DLD1 (cell line): ENCODE data around the gene SFXN1.
"Not testable (repeated sequence)": the region's sequence is repeated elsewhere in the genome, so short reads cannot be mapped to it uniquely, and the experiment has no call there.

Source experiments
- in situ Hi-C: cut with HindIII; loops from 2 replicates; pipeline ENCODE4 v1.10.0; 2017; ENCODE audit warnings: low sequenced_read_pairs

The SFXN1 gene

DNA sequence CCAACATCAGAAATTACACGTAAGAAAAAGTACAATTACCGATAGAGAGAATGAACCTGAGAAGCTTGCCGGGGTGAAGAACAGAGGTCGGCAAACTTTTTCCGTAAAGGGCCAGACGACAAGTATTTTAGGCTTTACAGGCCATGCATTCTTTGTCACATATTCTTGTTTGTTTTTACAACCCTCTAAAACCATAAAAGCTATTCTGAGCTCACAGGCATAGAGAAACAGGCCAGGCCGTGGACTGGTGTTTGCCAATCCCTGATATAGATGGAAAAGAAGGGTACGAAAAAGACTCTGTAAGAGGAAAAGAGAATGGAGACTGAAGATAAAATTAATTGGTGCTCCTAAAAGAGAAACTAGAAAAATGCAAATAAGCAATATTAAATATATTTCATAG lies 15.4 kb downstream of the SFXN1 start:
- in situ Hi-C loops, result no loop called here

- in situ Hi-C loops, result no loop called here
Measured at GRCh38 chr5:175494264-175495183, 16.2 kb downstream of the SFXN1 start.

DNA sequence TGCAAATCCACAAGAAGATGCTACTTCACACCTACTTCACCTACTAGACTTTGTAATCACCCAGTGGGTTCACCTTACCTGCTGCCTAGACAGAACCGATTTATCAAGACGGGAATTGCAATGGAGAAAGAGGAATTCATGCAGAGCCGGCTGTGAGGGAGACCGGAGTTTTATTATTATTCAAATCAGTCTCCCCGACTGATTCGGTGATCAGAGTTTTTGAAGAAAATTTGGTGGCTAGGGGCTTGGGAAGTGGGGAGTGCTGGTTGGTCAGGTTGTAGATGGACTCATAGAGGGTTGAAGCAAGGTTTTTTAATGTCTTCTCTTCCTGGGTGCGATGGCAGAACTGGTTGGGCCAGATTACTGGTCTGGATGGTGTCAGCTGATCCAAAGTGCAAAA lies 23.4 kb downstream of the SFXN1 start:
- in situ Hi-C loops, result no loop called here

DNA sequence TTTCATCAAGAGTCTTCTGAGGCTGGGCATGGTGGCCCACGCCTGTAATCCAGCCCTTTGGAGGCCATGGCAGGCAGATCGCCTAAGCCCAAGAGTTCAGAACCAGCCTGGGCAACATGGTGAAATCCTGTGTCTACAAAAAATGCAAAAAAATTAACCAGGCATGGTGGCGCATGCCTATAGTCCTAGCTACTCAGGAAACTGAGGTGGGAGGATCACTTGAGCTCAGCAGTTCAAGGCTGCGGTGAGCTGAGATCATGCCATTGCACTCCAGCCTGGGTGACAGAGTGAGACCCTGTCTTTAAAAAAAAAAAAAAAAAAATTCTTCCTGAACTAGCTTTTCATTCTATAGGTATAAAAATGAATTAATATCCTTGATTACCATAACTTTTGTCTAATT lies 29.3 kb downstream of the SFXN1 start:
- in situ Hi-C loops, result not testable (repeated sequence)

- in situ Hi-C loops, result no loop called here
Measured at GRCh38 chr5:175508896-175509295, 30.5 kb downstream of the SFXN1 start.

DNA sequence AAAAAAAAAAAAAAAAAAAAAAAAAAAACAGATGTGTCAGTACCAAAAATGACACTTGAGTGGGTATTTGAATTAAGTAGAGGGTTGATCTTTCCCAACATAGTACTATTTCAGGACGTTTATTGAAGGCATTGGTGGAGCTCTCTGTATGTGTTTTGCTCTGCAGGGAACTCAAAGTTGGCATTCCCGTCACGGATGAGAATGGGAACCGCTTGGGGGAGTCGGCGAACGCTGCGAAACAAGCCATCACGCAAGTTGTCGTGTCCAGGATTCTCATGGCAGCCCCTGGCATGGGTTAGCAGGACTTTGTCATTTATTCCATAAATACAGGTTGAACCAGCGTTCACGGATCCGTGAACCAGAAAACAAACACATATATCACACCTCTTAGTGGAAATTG lies 34.9 kb downstream of the SFXN1 start:
- in situ Hi-C loops, result no loop called here

- in situ Hi-C loops, result no loop called here
Measured at GRCh38 chr5:175513726-175514125, 35.4 kb downstream of the SFXN1 start.

DNA sequence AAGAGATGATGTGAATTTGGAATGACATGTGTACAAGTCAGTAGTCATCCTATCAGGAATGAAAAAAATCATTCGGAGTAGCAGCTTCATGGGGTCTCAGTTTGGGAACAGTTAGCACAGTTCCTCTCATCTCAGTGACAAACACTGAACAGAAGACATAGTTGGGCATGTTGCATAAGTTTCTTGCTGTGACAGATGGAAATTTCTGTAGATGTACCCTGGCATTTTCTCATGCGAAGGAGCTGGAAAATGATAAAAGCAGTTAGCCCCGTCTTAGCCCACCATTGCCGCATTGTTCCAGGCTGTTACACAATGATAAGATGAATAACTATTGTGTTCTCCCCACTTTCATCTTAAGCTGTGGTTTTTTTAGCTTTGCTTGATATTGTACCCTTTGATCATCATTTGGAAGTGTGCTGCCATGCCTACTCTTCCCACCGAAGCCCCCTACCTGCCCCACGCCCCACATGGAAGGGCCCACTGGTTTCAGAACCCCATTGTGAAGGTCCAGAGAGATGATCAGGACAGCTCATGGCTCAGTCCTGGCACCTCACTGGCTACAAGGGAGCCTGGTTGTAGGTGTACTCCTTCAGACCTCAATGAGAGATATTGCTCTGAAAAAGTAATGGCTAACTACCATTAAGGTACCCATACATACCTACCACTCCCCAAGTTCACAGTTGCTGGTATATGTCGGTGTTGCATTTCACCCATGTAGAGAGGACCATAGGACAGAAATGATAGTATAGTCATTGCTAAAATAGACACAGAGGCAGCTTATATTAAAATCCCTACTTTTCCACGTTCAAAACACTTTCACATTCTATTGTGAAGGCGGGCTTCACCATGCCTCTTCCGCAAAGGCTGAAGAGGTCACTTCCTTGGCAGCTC lies 38.8 kb downstream of the SFXN1 start:
- in situ Hi-C loops, result no loop called here

GRCh38 chr5:175517824-175518450 lies 39.6 kb downstream of the SFXN1 start:
- in situ Hi-C loops, result no loop called here

GRCh38 chr5:175519006-175519405 lies 40.6 kb downstream of the SFXN1 start:
- in situ Hi-C loops, result no loop called here

DNA sequence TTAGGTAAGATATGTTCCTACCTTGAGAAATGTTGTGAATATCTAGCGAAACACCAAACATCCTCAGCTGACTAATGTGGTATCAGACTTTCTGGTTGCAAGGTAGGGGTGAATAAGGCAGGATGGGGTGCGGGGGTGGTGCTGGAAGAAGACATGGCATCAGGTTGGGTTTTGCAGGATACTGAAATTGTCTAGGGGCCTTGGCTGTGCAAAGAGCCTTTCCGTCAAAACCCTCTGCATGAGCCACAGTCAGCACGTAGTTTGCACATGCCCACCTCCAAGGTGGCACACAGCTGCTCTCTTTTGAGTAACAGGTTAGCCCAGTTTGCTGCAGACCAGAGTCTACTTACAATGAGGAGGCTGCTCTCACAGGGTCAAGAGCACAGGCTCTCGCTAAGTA lies 42.0 kb downstream of the SFXN1 start:
- in situ Hi-C loops, result no loop called here

GRCh38 chr5:175520873-175521272 lies 42.5 kb downstream of the SFXN1 start:
- in situ Hi-C loops, result no loop called here

GRCh38 chr5:175521313-175521833 lies 43.0 kb downstream of the SFXN1 start:
- in situ Hi-C loops, result no loop called here

DNA sequence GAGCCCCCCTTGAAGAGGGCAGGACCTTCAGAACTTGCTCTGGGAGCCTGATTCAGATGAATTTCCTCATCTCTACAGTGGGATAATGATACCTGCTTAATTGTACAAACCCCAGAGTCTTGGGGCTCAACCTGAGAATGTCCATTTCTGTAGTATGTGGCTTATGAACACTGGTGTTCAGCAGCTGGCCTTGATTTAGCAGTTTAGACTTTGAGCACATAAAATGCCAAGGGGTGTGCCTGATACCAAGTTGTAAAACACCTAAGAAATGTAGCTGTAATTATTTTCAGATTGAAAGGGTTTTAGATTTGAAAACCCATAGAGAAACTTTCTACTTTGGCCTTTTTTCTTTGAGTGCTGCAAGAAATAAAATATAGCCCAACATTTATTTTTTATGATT lies 44.9 kb downstream of the SFXN1 start:
- in situ Hi-C loops, result no loop called here

DNA sequence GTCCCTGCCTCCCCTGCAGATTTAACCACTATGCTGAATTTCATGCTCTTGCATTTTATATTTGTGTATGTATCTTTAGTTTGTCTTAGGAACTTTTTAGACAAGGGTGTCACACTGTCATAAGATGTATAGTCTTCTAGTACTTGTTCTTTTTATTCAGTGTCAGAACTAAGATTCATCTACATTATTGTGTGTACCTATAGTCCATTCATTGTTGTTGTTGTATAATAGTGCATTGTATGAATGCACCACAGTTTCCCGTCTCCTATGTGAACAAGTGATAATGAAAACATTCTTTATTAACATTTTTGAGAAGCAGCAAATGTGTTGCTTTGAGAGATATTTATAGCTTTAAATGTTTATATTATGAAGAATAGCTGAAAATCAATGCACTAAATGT lies 45.9 kb downstream of the SFXN1 start:
- in situ Hi-C loops, result no loop called here

DNA sequence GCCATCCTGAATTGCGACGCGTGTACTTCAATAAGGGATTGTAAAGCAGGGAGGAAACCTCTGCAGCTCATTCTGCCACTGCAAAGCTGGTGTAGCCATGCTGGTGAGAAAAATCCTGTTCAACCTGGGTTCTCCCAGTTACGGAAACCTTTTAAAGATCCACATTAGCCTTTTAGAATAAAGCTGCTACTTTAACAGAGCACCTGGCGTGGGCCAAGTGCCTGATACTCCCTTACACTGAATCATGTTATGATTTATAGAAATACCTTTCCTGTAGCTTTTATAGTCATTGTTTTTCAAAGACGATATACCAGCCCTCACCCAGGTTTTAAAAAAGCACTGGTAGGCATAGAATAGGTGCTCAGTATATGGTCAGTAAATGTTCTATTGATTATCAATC lies 48.3 kb downstream of the SFXN1 start:
- in situ Hi-C loops, result loop anchor here (25.0 kb wide), 1 partner anchor 211 kb away; no protein-coding TSS in a partner anchor

DNA sequence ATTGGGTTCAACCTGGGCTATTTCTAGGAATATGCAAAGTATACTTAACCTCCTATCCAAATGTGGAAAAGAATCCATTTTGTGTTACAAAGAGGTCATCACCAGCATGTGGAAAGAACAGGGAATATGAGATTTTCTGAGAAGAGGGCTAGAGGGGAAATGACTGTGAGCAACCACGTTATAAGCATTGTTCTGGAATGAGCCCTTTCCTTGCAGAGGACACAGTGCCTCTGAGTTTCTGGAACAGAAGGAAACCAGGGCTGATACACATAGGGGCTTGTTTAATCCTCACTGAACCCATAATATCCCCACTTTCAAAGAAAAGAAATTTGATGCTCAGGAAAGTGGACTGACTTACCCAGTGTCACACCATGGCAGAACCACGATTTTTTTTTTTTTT lies 53.0 kb downstream of the SFXN1 start:
- in situ Hi-C loops, result loop anchor here (25.0 kb wide), 1 partner anchor 206 kb away; no protein-coding TSS in a partner anchor

GRCh38 chr5:175534070-175534932 lies 55.9 kb downstream of the SFXN1 start:
- in situ Hi-C loops, result loop anchor here (25.0 kb wide), 1 partner anchor 203 kb away; no protein-coding TSS in a partner anchor

GRCh38 chr5:175535331-175535730 lies 57.0 kb downstream of the SFXN1 start:
- in situ Hi-C loops, result loop anchor here (25.0 kb wide), 1 partner anchor 202 kb away; no protein-coding TSS in a partner anchor

DNA sequence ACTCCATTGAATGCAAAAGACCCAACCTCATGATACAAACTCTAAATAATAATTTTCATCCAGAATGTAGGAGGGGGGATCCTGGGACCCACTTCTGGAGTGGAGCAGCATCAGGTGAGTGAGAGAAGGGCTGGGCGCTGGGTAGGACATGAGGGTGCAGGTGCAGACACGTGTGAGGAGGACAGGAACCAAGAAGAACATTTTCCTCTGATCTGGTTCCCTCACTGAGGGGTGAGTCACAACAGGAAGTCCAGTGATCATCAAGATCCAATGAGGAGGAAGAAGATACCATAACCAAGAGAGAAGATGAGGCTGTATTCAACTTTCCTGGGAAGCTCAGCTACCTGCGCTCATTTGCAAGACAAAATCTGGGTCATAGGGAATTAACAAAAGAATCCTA lies 57.4 kb downstream of the SFXN1 start:
- in situ Hi-C loops, result loop anchor here (25.0 kb wide), 1 partner anchor 202 kb away; no protein-coding TSS in a partner anchor
